HCT116 (cell line): ENCODE results near the gene ZNF534. TPM values are rescaled to one million over a fixed set of nuclear protein-coding genes. Genes with fewer than 3 reads are reported as not detected.

Experiments
- ATAC-seq: fragments of 200-7000 bp; cut with Tn5 transposase; 2 replicates; pipeline ENCODE4 v1.9.1; 2020; ENCODE audit warnings: mild to moderate bottlenecking, moderate library complexity
- BruUV-seq: library from RNA; stranded (reverse); fragments of 400-500 nt; replicated peaks from 2 replicates; lab custom pipeline; 2021; lab: Mats Ljungman, UMichigan
- CTCF ChIA-PET: fragments of 300-600 bp; sonication (Branson Sonifier 250); formaldehyde crosslinking; loops from one replicate; lab custom pipeline; 2021; ENCODE audit warnings: antibody characterized with exemption; lab: Charles Lee
- POLR2A ChIA-PET: fragments of 300-600, 350-600 bp; sonication (Branson Sonifier 250); formaldehyde crosslinking; loops from one replicate; lab custom pipeline; 2021; ENCODE audit warnings: antibody characterized with exemption; lab: Charles Lee
- RAD21 ChIA-PET, 2 experiments: fragments of 300-600 bp; sonication (Branson Sonifier 250); formaldehyde crosslinking; loops; one replicate each; lab custom pipeline; 2023; ENCODE audit warnings: low total read pairs in 2 of 2; ENCODE audit not compliant: uncharacterized antibody in 2 of 2, unreplicated experiment in 2 of 2, low non-redundant PET in 1 of 2; lab: Charles Lee
- DNase-seq: peaks from one replicate; pipeline ENCODE4 v3.0.0-alpha.2; 2010; ENCODE audit warnings: low read depth, low spot score
- H2AFZ ChIP-seq: fragments of 200-600 bp; shearing (Covaris generic), sonication (generic); 2 replicates; pipeline ENCODE4 v1.6.1; 2017; ENCODE audit warnings: low read depth, mixed run types, mixed read lengths, antibody characterized with exemption, low read length; ENCODE audit not compliant: poor library complexity, severe bottlenecking
- H3K27ac ChIP-seq: 2 replicates; pipeline ENCODE4 v1.5.1; 2012; ENCODE audit warnings: low read depth, low read length
- H3K27me3 ChIP-seq: fragments of 200-600 bp; sonication (generic); 2 replicates; pipeline ENCODE4 v1.6.1; 2016; ENCODE audit warnings: mixed run types, low read length, mixed read lengths; ENCODE audit not compliant: insufficient read depth
- H3K36me3 ChIP-seq, 2 experiments: fragments of 200-500 bp in 1 of 2; fragments of 200-600 bp in 1 of 2; sonication (Bioruptor generic) in 1 of 2; sonication (generic) in 1 of 2; 2 replicates each; pipeline versions ENCODE4 v1.5.1 to v1.6.1; 2014 to 2016; ENCODE audit warnings: low read length in 2 of 2, inconsistent platforms in 1 of 2, mixed read lengths in 1 of 2, mixed run types in 1 of 2; ENCODE audit not compliant: insufficient read depth in 2 of 2, control insufficient read depth in 1 of 2
- H3K4me1 ChIP-seq, 2 experiments: fragments of 200-600 bp in 1 of 2; sonication (generic) in 1 of 2; 2 replicates each; pipeline versions ENCODE4 v1.5.1 to v1.6.1; 2012 to 2017; ENCODE audit warnings: low read length in 2 of 2, inconsistent platforms in 1 of 2, mild to moderate bottlenecking in 1 of 2, mixed read lengths in 1 of 2, mixed run types in 1 of 2, moderate library complexity in 1 of 2; ENCODE audit not compliant: insufficient read depth in 2 of 2, control insufficient read depth in 1 of 2
- H3K4me2 ChIP-seq: fragments of 200-600 bp; sonication (generic); 2 replicates; pipeline ENCODE4 v1.6.1; 2017; ENCODE audit warnings: mixed run types, low read length, mixed read lengths
- H3K4me3 ChIP-seq, 2 experiments: fragments of 200-600 bp in 1 of 2; sonication (generic) in 1 of 2; replicated peaks in 1 of 2; 2 replicates each; pipeline ENCODE4 v1.5.1; 2011 to 2016; ENCODE audit warnings: low read length in 2 of 2, control low read depth in 1 of 2, low read depth in 1 of 2, mild to moderate bottlenecking in 1 of 2, mixed read lengths in 1 of 2, mixed run types in 1 of 2
- H3K79me2 ChIP-seq: fragments of 200-600 bp; sonication (generic); 2 replicates; pipeline ENCODE4 v1.6.1; 2017; ENCODE audit warnings: mild to moderate bottlenecking, mixed run types, low read length, moderate library complexity, mixed read lengths; ENCODE audit not compliant: insufficient read depth
- H3K9ac ChIP-seq: fragments of 200-600 bp; sonication (generic); 2 replicates; pipeline ENCODE4 v1.6.1; 2016; ENCODE audit warnings: low read length, mixed read lengths
- H3K9me2 ChIP-seq: fragments of 200-600 bp; sonication (generic), shearing (Covaris generic); 2 replicates; pipeline ENCODE4 v1.6.1; 2017; ENCODE audit warnings: mixed run types, mild to moderate bottlenecking, moderate library complexity; ENCODE audit not compliant: insufficient read depth
- H3K9me3 ChIP-seq, 2 experiments: fragments of 200-500 bp in 1 of 2; fragments of 200-600 bp in 1 of 2; sonication (Bioruptor generic) in 1 of 2; sonication (generic) in 1 of 2; 2 replicates each; pipeline ENCODE4 v1.6.1; 2014 to 2017; ENCODE audit warnings: low read length in 2 of 2, mixed read lengths in 2 of 2, inconsistent platforms in 1 of 2, low read depth in 1 of 2, mild to moderate bottlenecking in 1 of 2, mixed run types in 1 of 2, moderate library complexity in 1 of 2; ENCODE audit not compliant: control insufficient read depth in 1 of 2, insufficient read depth in 1 of 2
- H4K20me1 ChIP-seq: fragments of 200-600 bp; sonication (generic), shearing (Covaris generic); 2 replicates; pipeline ENCODE4 v1.6.1; 2017; ENCODE audit warnings: mixed run types, mild to moderate bottlenecking, moderate library complexity; ENCODE audit not compliant: insufficient read depth
- CBX3 ChIP-seq: IDR thresholded peaks from 2 replicates; pipeline ENCODE4 v1.6.1; 2012; ENCODE audit warnings: low read depth
- EGR1 ChIP-seq: IDR thresholded peaks from 2 replicates; pipeline ENCODE4 v1.6.1; 2012; ENCODE audit warnings: low read depth
- ELF1 ChIP-seq: IDR thresholded peaks from 2 replicates; pipeline ENCODE4 v1.6.1; 2012; ENCODE audit warnings: low read depth, borderline replicate concordance
- POLR2A ChIP-seq: IDR thresholded peaks from 2 replicates; pipeline ENCODE4 v1.7.0; 2011; ENCODE audit warnings: borderline replicate concordance; ENCODE audit not compliant: insufficient read depth, insufficient read length; ENCODE audit errors: extremely low read depth
- RAD21 ChIP-seq: IDR thresholded peaks from 2 replicates; pipeline ENCODE4 v1.6.1; 2012; ENCODE audit warnings: low read depth, mild to moderate bottlenecking
- TCF7L2 ChIP-seq: IDR thresholded peaks from 2 replicates; pipeline ENCODE4 v1.7.0; 2011; ENCODE audit warnings: borderline replicate concordance, inconsistent platforms; ENCODE audit not compliant: insufficient read depth, insufficient read length; ENCODE audit errors: extremely low read depth
- YY1 ChIP-seq: IDR thresholded peaks from 2 replicates; pipeline ENCODE4 v1.6.1; 2011; ENCODE audit warnings: low read length, low read depth, moderate library complexity, mild to moderate bottlenecking; ENCODE audit not compliant: insufficient replicate concordance; ENCODE audit errors: extremely low read depth
- ZNF274 ChIP-seq: fragments of 200-500 bp; sonication (Bioruptor generic); IDR thresholded peaks from 2 replicates; pipeline ENCODE4 v1.6.1; 2014; ENCODE audit warnings: mild to moderate bottlenecking, low read depth, low read length, inconsistent platforms
- intact Hi-C: fragments of 100-400 bp; cut with micrococcal nuclease; formaldehyde crosslinking; loops from 2 replicates; pipeline ENCODE4 v1.10.0; 2022
- total RNA-seq: library from RNA; stranded (reverse); gene quantifications from one replicate; pipeline ENCODE4 v1.2.1, GENCODE V29; 2021; ENCODE audit not compliant: unreplicated experiment
- TF ChIP-seq, protein P1 (sequence below): IDR thresholded peaks from 2 replicates; pipeline ENCODE4 v1.6.1; 2012
- TF ChIP-seq, protein P2 (sequence below): IDR thresholded peaks from 2 replicates; pipeline ENCODE4 v1.6.1; 2011; ENCODE audit warnings: mild to moderate bottlenecking, low read length, moderate library complexity; ENCODE audit not compliant: insufficient replicate concordance; ENCODE audit errors: extremely low read depth

Gene ZNF534
- total RNA-seq, 1 experiment from 2014 or later = not detected

DNA sequence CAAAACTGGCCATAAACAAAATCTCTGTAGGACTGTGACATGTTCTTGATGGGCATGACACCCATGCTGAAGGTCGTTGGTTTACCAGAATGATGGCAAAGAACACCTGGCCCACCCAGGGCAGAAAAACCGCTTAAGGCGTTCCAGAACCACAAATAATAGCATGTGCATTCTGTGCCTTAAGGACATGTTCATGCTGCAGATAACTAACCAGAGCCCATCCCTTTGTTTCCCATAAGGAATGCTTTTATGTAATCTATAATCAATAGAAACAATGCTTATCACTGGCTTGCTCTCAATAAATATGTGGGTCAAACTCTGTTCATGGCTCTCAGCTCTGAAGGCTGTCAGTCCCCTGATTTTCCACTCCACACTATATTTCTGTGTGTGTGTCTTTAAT lies 13.2 kb downstream of the ZNF534 start:
- no peaks in the 10 kb centered on the region for H3K79me2 ChIP-seq
- no peak overlapping the region for H3K27ac ChIP-seq
- CTCF ChIA-PET = no interaction called here
- H4K20me1 ChIP-seq = no peaks in the 10 kb centered on the region
- ATAC-seq (no peak), DNase-seq (no peak)
- no peak overlapping the region for H3K4me3 ChIP-seq
- no TSS peak for BruUV-seq
- intact Hi-C loops = no loop called here
- POLR2A ChIA-PET = no interaction called here
- no peak overlapping the region for H3K4me2 ChIP-seq
- no peak overlapping the region for H3K9ac ChIP-seq
- H3K27me3 ChIP-seq = no peaks in the 10 kb centered on the region
- no peak overlapping the region for H2AFZ ChIP-seq
- peaks cover 4 to 20% of the 10 kb centered on the region in 2 experiments; a peak in 2 of 4 replicates for H3K9me3 ChIP-seq
- no peaks in the 10 kb centered on the region for H3K4me1 ChIP-seq
- no peaks in the 10 kb centered on the region for H3K36me3 ChIP-seq
- TF ChIP-seq EGR1 = no peak
- no peak for TF ChIP-seq POLR2A
- no peak for TF ChIP-seq CBX3
- no peak for TF ChIP-seq RAD21
- TF ChIP-seq, protein P1, sequence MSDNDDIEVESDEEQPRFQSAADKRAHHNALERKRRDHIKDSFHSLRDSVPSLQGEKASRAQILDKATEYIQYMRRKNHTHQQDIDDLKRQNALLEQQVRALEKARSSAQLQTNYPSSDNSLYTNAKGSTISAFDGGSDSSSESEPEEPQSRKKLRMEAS = no peak
- TF ChIP-seq, all 23 proteins: peak for 0
- no peaks in the 10 kb centered on the region for H3K9me2 ChIP-seq
- RAD21 ChIA-PET = no interaction called here

DNA sequence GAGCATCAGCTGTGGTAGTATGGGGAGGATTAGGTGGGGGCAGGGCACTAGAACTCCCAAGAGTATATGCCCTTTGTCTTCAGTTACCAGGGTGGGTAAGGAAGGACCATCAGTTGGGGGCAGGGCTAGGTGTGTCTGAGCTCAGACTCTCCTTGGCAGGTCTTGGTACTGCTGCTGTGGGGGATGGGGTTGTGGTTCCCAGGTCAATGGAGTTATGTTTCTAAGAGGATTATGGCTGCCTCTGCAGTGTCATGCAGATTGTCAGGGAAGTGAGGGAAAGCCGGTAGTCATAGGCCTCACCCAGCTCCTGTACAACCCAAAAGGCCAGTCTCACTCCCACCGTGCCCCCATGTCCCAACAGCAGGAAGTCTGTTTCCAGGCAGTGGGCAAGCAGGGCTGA lies 15.6 kb downstream of the ZNF534 start:
- intact Hi-C loops = no loop called here
- ChIA-PET RAD21 (no interaction called here), CTCF (no interaction called here), POLR2A (no interaction called here)
- Histone ChIP-seq H3K27me3 (no peaks in the 10 kb centered on the region), H3K79me2 (no peaks in the 10 kb centered on the region), H3K9ac (no peak overlapping the region), H3K9me2 (no peaks in the 10 kb centered on the region), H3K9me3 (peaks cover 4 to 8% of the 10 kb centered on the region in 2 experiments; a peak in 2 of 4 replicates), H3K4me2 (no peak overlapping the region), H2AFZ (no peak overlapping the region), H3K36me3 (no peaks in the 10 kb centered on the region), H3K4me1 (no peaks in the 10 kb centered on the region), H4K20me1 (no peaks in the 10 kb centered on the region), H3K4me3 (no peak overlapping the region), H3K27ac (no peak overlapping the region)
- ATAC-seq (no peak), DNase-seq (no peak)
- BruUV-seq = no TSS peak
- TF ChIP-seq YY1 (no peak), ZNF274 (no peak), ELF1 (no peak), CBX3 (no peak), TCF7L2 (no peak)
- TF ChIP-seq, protein P2, sequence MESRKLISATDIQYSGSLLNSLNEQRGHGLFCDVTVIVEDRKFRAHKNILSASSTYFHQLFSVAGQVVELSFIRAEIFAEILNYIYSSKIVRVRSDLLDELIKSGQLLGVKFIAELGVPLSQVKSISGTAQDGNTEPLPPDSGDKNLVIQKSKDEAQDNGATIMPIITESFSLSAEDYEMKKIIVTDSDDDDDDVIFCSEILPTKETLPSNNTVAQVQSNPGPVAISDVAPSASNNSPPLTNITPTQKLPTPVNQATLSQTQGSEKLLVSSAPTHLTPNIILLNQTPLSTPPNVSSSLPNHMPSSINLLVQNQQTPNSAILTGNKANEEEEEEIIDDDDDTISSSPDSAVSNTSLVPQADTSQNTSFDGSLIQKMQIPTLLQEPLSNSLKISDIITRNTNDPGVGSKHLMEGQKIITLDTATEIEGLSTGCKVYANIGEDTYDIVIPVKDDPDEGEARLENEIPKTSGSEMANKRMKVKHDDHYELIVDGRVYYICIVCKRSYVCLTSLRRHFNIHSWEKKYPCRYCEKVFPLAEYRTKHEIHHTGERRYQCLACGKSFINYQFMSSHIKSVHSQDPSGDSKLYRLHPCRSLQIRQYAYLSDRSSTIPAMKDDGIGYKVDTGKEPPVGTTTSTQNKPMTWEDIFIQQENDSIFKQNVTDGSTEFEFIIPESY = no peak
- TF ChIP-seq, protein P1 = no peak
